Kidney (tissue), 14 donors: Measurements from ENCODE around the gene SPATS2L. TPM values are rescaled to one million over a fixed set of nuclear protein-coding genes. Genes with fewer than 3 reads are reported as not detected.

Experiments used
- DNase-seq, 5 donors: peaks; one replicate each; pipeline ENCODE4 v3.0.0-alpha.2; 2013 to 2020
- FAIRE-seq: peaks from 2 replicates; lab custom pipeline; 2012; peaks lifted over from hg19 to GRCh38; lab: Jason Lieb, UNC
- H3K27ac ChIP-seq, 2 donors: one replicate each; pipeline ENCODE4 v1.7.0; 2013; ENCODE audit warnings: low read depth in 2 of 2, low read length in 2 of 2, inconsistent platforms in 1 of 2
- H3K27me3 ChIP-seq: one replicate; pipeline ENCODE4 v1.7.1; 2013; ENCODE audit warnings: low read length, inconsistent platforms; ENCODE audit not compliant: control insufficient read depth, insufficient read depth
- H3K36me3 ChIP-seq, 3 donors: one replicate each; pipeline versions ENCODE4 v1.7.0 to v1.7.1; 2013; ENCODE audit warnings: low read length in 3 of 3, control low read depth in 1 of 3, inconsistent platforms in 1 of 3; ENCODE audit not compliant: insufficient read depth in 3 of 3, control insufficient read depth in 2 of 3
- H3K4me1 ChIP-seq, 3 donors: one replicate each; pipeline versions ENCODE4 v1.7.0 to v1.7.1; 2013; ENCODE audit warnings: low read length in 3 of 3, inconsistent platforms in 1 of 3, low read depth in 1 of 3; ENCODE audit not compliant: control insufficient read depth in 2 of 3, insufficient read depth in 2 of 3
- H3K4me3 ChIP-seq, 3 donors: one replicate each; pipeline versions ENCODE4 v1.7.0 to v1.8.1; 2013; ENCODE audit warnings: low read length in 3 of 3, control low read depth in 1 of 3, inconsistent platforms in 1 of 3
- H3K9ac ChIP-seq, 3 donors: one replicate each; pipeline versions ENCODE4 v1.7.0 to v1.7.1; 2013; ENCODE audit warnings: low read length in 3 of 3, control low read depth in 1 of 3, inconsistent platforms in 1 of 3
- H3K9me3 ChIP-seq, 3 donors: one replicate each; pipeline versions ENCODE4 v1.7.0 to v1.7.1; 2013; ENCODE audit warnings: low read length in 3 of 3, control low read depth in 1 of 3, inconsistent platforms in 1 of 3; ENCODE audit not compliant: control insufficient read depth in 2 of 3, insufficient read depth in 1 of 3
- intact Hi-C: fragments of 100-400 bp; cut with DNase I; formaldehyde crosslinking; loops from one replicate; pipeline ENCODE4 v1.11.1; 2022
- polyA plus RNA-seq: library from polyadenylated mRNA; stranded (reverse); fragments of 350-450 nt; fragmentation: Illumina TruSeq; extraction: RNeasy Lipid Tissue Mini Kit (QIAGEN cat#74804); gene quantifications from one replicate; pipeline ENCODE4 v1.2.3, GENCODE V29; 2014; ENCODE audit warnings: low read depth, low replicate concordance; ENCODE audit not compliant: insufficient read depth
- total RNA-seq: library from RNA; stranded (reverse); fragmentation: NEBNext Ultra II Directional; extraction: Animal tissue kit (Norgen Biotek cat#: 25700); gene quantifications from one replicate; pipeline ENCODE4 v1.2.1, GENCODE V29; 2021
- TF ChIP-seq, protein P1 (sequence below): IDR thresholded peaks from 3 replicates; pipeline ENCODE4 v1.5.1; 2012; ENCODE audit warnings: mild to moderate bottlenecking, moderate library complexity, borderline replicate concordance; ENCODE audit not compliant: insufficient read depth; ENCODE audit errors: extremely low read depth
- donor health status: control.
- donor health status: control.
- donor health status: control.
- donor health status: control.
- donor health status: control.
- donor health status: DM: yes; HTN: yes; CAD: no.
- donor health status: Normal renal cell carcinoma (clear cell type).

SPATS2L gene
- total and polyA plus RNA-seq, 2 donors from 2014 or later: 86.1 to 166 TPM

GRCh38 chr2:200350850-200351285 lies 44.4 kb downstream of the SPATS2L start:
- Histone ChIP-seq H3K9ac (no peak overlapping the region), H3K36me3 (no peaks in the 10 kb centered on the region), H3K4me3 (no peak overlapping the region), H3K9me3 (no peaks in the 10 kb centered on the region), H3K27me3 (no peaks in the 10 kb centered on the region), H3K27ac (no peak overlapping the region), H3K4me1 (peaks cover 5 to 28% (median 9%) of the 10 kb centered on the region in 3 donors)
- no peak for DNase-seq
- intact Hi-C loops: no loop called here
- FAIRE-seq: no peak
- TF ChIP-seq, protein P1, sequence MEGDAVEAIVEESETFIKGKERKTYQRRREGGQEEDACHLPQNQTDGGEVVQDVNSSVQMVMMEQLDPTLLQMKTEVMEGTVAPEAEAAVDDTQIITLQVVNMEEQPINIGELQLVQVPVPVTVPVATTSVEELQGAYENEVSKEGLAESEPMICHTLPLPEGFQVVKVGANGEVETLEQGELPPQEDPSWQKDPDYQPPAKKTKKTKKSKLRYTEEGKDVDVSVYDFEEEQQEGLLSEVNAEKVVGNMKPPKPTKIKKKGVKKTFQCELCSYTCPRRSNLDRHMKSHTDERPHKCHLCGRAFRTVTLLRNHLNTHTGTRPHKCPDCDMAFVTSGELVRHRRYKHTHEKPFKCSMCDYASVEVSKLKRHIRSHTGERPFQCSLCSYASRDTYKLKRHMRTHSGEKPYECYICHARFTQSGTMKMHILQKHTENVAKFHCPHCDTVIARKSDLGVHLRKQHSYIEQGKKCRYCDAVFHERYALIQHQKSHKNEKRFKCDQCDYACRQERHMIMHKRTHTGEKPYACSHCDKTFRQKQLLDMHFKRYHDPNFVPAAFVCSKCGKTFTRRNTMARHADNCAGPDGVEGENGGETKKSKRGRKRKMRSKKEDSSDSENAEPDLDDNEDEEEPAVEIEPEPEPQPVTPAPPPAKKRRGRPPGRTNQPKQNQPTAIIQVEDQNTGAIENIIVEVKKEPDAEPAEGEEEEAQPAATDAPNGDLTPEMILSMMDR: no peak

DNA sequence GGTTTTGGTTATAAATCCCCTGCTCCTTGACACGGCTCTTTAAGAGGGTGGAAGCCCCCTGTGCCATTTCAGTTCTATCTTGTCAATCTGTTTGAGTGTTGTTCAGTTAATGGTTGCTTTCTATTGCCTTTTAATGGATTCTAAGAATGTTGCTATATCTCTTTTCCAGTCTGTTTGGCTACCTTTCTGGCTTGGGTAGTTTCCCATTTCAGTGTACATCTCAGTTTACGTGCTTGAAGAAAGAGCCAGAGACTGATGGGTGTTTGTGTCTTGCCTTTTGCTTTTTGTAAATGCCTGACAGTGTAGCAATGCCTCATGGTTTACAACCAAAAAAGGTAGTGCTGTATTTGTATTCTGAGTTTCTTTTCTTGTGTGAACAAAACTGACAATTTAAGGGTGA lies 45.3 kb downstream of the SPATS2L start:
- intact Hi-C loops: no loop called here
- FAIRE-seq: no peak

DNA sequence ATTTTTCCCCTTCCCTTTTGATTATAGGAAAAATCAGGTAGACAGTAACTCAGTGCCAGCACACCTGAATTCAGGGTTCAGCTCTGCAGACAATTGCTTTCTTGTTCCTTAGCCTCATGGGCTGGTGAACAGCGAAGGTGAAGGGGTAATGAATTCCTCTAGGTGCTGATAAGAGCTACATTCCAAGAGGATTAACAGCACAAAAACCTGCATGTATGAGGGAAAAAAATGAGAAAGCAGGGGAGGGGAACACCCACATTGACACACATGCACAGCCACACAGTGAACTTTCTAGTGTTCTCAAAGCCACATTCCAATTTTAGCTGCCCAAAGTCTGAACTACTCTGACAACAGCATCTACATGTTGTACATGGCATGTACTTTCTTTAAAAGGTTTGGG lies 46.1 kb downstream of the SPATS2L start:
- peak in 2 of 5 donors; percentile 48 to 55 for DNase-seq
- H3K4me1 ChIP-seq: peaks cover 5 to 36% (median 12%) of the 10 kb centered on the region in 3 donors
- intact Hi-C loops: no loop called here
- no peak for FAIRE-seq
- no peak overlapping the region for H3K9ac ChIP-seq
- H3K4me3 ChIP-seq: no peak overlapping the region
- no peaks in the 10 kb centered on the region for H3K9me3 ChIP-seq
- H3K27ac ChIP-seq: peak overlapping the region; percentile 14 to 33
- H3K27me3 ChIP-seq: no peaks in the 10 kb centered on the region
- TF ChIP-seq, protein P1: no peak
- H3K36me3 ChIP-seq: no peaks in the 10 kb centered on the region

More for the DNA sequence above, 45.3 kb downstream of the SPATS2L start:
- DNase-seq: no peak
- Histone ChIP-seq H3K27ac (no peak overlapping the region), H3K36me3 (no peaks in the 10 kb centered on the region), H3K9ac (no peak overlapping the region), H3K4me1 (peaks cover 5 to 33% (median 11%) of the 10 kb centered on the region in 3 donors), H3K9me3 (no peaks in the 10 kb centered on the region), H3K4me3 (no peak overlapping the region), H3K27me3 (no peaks in the 10 kb centered on the region)
- TF ChIP-seq, protein P1: no peak

- Histone ChIP-seq H3K27me3 (no peaks in the 10 kb centered on the region), H3K4me1 (peaks cover 5 to 36% (median 12%) of the 10 kb centered on the region in 3 donors), H3K4me3 (no peak overlapping the region), H3K9ac (no peak overlapping the region), H3K27ac (peak overlapping the region; percentile 7 to 33), H3K9me3 (no peaks in the 10 kb centered on the region), H3K36me3 (no peaks in the 10 kb centered on the region)
- DNase-seq: no peak
- TF ChIP-seq, protein P1: no peak
- FAIRE-seq: no peak
- intact Hi-C loops: no loop called here
These were observed 46.6 kb downstream of the SPATS2L start for GRCh38 chr2:200353120-200353519.
